Suprapubic skin (tissue), 3 donors: ENCODE measurements around the gene NELL1.

Experiments used
- POLR2A ChIP-seq, 2 donors: fragments of 450-650 bp; IDR thresholded peaks; one replicate each; pipeline ENCODE4 v1.6.1; 2017; ENCODE audit warnings: antibody characterized with exemption in 2 of 2, mild to moderate bottlenecking in 2 of 2, moderate library complexity in 2 of 2
- TF ChIP-seq, protein P1 (sequence below), 2 donors: fragments of 200-600 bp in 1 of 2; fragments of 450-650 bp in 1 of 2; sonication (generic) in 1 of 2; IDR thresholded peaks; one replicate each; pipeline ENCODE4 v1.5.1; 2016 to 2019; ENCODE audit warnings: antibody characterized with exemption in 2 of 2, mild to moderate bottlenecking in 1 of 2, moderate library complexity in 1 of 2

GRCh38 chr11:21059879-21060278 lies 390.5 kb downstream of the NELL1 start:
- no peak for TF ChIP-seq POLR2A (IDR thresholded peaks at IDR 0.05)
- TF ChIP-seq, protein P1, sequence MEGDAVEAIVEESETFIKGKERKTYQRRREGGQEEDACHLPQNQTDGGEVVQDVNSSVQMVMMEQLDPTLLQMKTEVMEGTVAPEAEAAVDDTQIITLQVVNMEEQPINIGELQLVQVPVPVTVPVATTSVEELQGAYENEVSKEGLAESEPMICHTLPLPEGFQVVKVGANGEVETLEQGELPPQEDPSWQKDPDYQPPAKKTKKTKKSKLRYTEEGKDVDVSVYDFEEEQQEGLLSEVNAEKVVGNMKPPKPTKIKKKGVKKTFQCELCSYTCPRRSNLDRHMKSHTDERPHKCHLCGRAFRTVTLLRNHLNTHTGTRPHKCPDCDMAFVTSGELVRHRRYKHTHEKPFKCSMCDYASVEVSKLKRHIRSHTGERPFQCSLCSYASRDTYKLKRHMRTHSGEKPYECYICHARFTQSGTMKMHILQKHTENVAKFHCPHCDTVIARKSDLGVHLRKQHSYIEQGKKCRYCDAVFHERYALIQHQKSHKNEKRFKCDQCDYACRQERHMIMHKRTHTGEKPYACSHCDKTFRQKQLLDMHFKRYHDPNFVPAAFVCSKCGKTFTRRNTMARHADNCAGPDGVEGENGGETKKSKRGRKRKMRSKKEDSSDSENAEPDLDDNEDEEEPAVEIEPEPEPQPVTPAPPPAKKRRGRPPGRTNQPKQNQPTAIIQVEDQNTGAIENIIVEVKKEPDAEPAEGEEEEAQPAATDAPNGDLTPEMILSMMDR (IDR thresholded peaks at IDR 0.05), result no peak
